ENCODE measurements around the gene ERVK3-1.

The ERVK3-1 gene

GRCh38 chr19:58262922-58263296 is 42.3 kb upstream of the ERVK3-1 start:
- peaks cover 83% of the 10 kb centered on the region for H3K36me3 ChIP-seq (replicated peaks; ENCODE audit: low read depth, low read length)
- H2AFZ ChIP-seq (ENCODE audit: low read depth, low read length): no peak overlapping the region
- H3K27ac ChIP-seq (ENCODE audit: low read length): no peak overlapping the region
- H3K9me3 ChIP-seq (ENCODE audit: insufficient read depth, low read length): peaks cover 73% of the 10 kb centered on the region
- no peaks in the 10 kb centered on the region for H3K4me1 ChIP-seq (ENCODE audit: low read length)
- H3K4me3 ChIP-seq (ENCODE audit: low read length): no peak overlapping the region
- no peak overlapping the region for H3K9ac ChIP-seq (ENCODE audit: low read length)
- no peak overlapping the region for H3K4me2 ChIP-seq (ENCODE audit: low read length)
- H4K20me1 ChIP-seq (ENCODE audit: insufficient read depth, low read length): no peaks in the 10 kb centered on the region
- H3K27me3 ChIP-seq (ENCODE audit: low read depth, low read length): no peaks in the 10 kb centered on the region
- TF ChIP-seq CTCF (IDR thresholded peaks at IDR 0.05; ENCODE audit: low read depth, low read length) (no peak), EZH2phosphoT487 (IDR thresholded peaks at IDR 0.05; ENCODE audit: low read depth) (no peak)
- H3K79me2 ChIP-seq (ENCODE audit: low read length): no peaks in the 10 kb centered on the region

GRCh38 chr19:58265100-58265499 is 40.1 kb upstream of the ERVK3-1 start:
- Histone ChIP-seq H3K4me2 (ENCODE audit: low read length) (no peak overlapping the region), H4K20me1 (ENCODE audit: insufficient read depth, low read length) (no peaks in the 10 kb centered on the region), H3K9ac (ENCODE audit: low read length) (no peak overlapping the region), H3K4me3 (ENCODE audit: low read length) (no peak overlapping the region), H3K79me2 (ENCODE audit: low read length) (no peaks in the 10 kb centered on the region), H3K27ac (ENCODE audit: low read length) (no peak overlapping the region), H3K4me1 (ENCODE audit: low read length) (no peaks in the 10 kb centered on the region), H3K27me3 (ENCODE audit: low read depth, low read length) (no peaks in the 10 kb centered on the region), H2AFZ (ENCODE audit: low read depth, low read length) (no peak overlapping the region), H3K9me3 (ENCODE audit: insufficient read depth, low read length) (peaks cover 65% of the 10 kb centered on the region), H3K36me3 (replicated peaks; ENCODE audit: low read depth, low read length) (peaks cover 72% of the 10 kb centered on the region)
- TF ChIP-seq EZH2phosphoT487 (IDR thresholded peaks at IDR 0.05; ENCODE audit: low read depth): no peak
- no peak for TF ChIP-seq CTCF (IDR thresholded peaks at IDR 0.05; ENCODE audit: low read depth, low read length)

- no peak overlapping the region for H3K9ac ChIP-seq (ENCODE audit: low read length)
- H3K27me3 ChIP-seq (ENCODE audit: low read depth, low read length): no peaks in the 10 kb centered on the region
- TF ChIP-seq EZH2phosphoT487 (IDR thresholded peaks at IDR 0.05; ENCODE audit: low read depth): no peak
- no peak for TF ChIP-seq CTCF (IDR thresholded peaks at IDR 0.05; ENCODE audit: low read depth, low read length)
- H3K4me3 ChIP-seq (ENCODE audit: low read length): no peak overlapping the region
- H4K20me1 ChIP-seq (ENCODE audit: insufficient read depth, low read length): no peaks in the 10 kb centered on the region
- no peaks in the 10 kb centered on the region for H3K79me2 ChIP-seq (ENCODE audit: low read length)
- H3K9me3 ChIP-seq (ENCODE audit: insufficient read depth, low read length): peaks cover 48% of the 10 kb centered on the region
- H2AFZ ChIP-seq (ENCODE audit: low read depth, low read length): no peak overlapping the region
- no peak overlapping the region for H3K27ac ChIP-seq (ENCODE audit: low read length)
- no peak overlapping the region for H3K4me2 ChIP-seq (ENCODE audit: low read length)
- H3K36me3 ChIP-seq (replicated peaks; ENCODE audit: low read depth, low read length): peaks cover 66% of the 10 kb centered on the region
- H3K4me1 ChIP-seq (ENCODE audit: low read length): no peaks in the 10 kb centered on the region
These were observed 36.8 kb upstream of the ERVK3-1 start for GRCh38 chr19:58268344-58268743.

- Histone ChIP-seq H3K9me3 (ENCODE audit: insufficient read depth, low read length) (peaks cover 19% of the 10 kb centered on the region), H3K79me2 (ENCODE audit: low read length) (peaks cover 15% of the 10 kb centered on the region), H3K4me2 (ENCODE audit: low read length) (no peak overlapping the region), H2AFZ (ENCODE audit: low read depth, low read length) (no peak overlapping the region), H3K4me1 (ENCODE audit: low read length) (peaks cover 8% of the 10 kb centered on the region), H3K36me3 (replicated peaks; ENCODE audit: low read depth, low read length) (peaks cover 65% of the 10 kb centered on the region), H3K27me3 (ENCODE audit: low read depth, low read length) (no peaks in the 10 kb centered on the region), H3K4me3 (ENCODE audit: low read length) (no peak overlapping the region), H4K20me1 (ENCODE audit: insufficient read depth, low read length) (no peaks in the 10 kb centered on the region), H3K27ac (ENCODE audit: low read length) (no peak overlapping the region), H3K9ac (ENCODE audit: low read length) (no peak overlapping the region)
- no peak for TF ChIP-seq CTCF (IDR thresholded peaks at IDR 0.05; ENCODE audit: low read depth, low read length)
- no peak for TF ChIP-seq EZH2phosphoT487 (IDR thresholded peaks at IDR 0.05; ENCODE audit: low read depth)
These were observed 30.4 kb upstream of the ERVK3-1 start for GRCh38 chr19:58274771-58275201.

Measured in OCI-LY3 (cell line).